CD14-positive monocyte (primary cell): ENCODE measurements around the gene GRXCR1. TPM values are rescaled to one million over a fixed set of nuclear protein-coding genes. Genes with fewer than 3 reads are reported as not detected.

Experiments used
- DNase-seq, 3 donors: peaks; one replicate each; pipeline ENCODE4 v3.0.0-alpha.2; 2011 to 2022
- H2AFZ ChIP-seq: 2 replicates; pipeline ENCODE4 v1.6.0; 2012; ENCODE audit warnings: mild to moderate bottlenecking, low read depth, low read length, inconsistent platforms; ENCODE audit not compliant: insufficient read depth, poor library complexity, severe bottlenecking
- H3K27ac ChIP-seq, 2 donors: 1 replicate in 1 of 2; 2 replicates in 1 of 2; pipeline ENCODE4 v1.5.1; 2012 to 2013; ENCODE audit warnings: low read length in 2 of 2, control low read depth in 1 of 2, inconsistent platforms in 1 of 2, low read depth in 1 of 2, mild to moderate bottlenecking in 1 of 2
- H3K27me3 ChIP-seq, 2 donors: one replicate each; pipeline versions ENCODE4 v1.6.0 to v1.6.1; 2011 to 2013; ENCODE audit warnings: low read length in 2 of 2; ENCODE audit not compliant: control insufficient read depth in 2 of 2, insufficient read depth in 2 of 2
- H3K36me3 ChIP-seq, 2 donors: replicated peaks in 1 of 2; 1 replicate in 1 of 2; 2 replicates in 1 of 2; pipeline versions ENCODE4 v1.5.1 to v1.6.1; 2012 to 2013; ENCODE audit warnings: low read length in 2 of 2, control low read depth in 1 of 2, inconsistent platforms in 1 of 2, mild to moderate bottlenecking in 1 of 2; ENCODE audit not compliant: insufficient read depth in 2 of 2, control insufficient read depth in 1 of 2
- H3K4me1 ChIP-seq, 2 donors: 1 replicate in 1 of 2; 2 replicates in 1 of 2; pipeline versions ENCODE4 v1.5.1 to v1.6.1; 2012 to 2013; ENCODE audit warnings: low read length in 2 of 2, control low read depth in 1 of 2, inconsistent platforms in 1 of 2, mild to moderate bottlenecking in 1 of 2, moderate library complexity in 1 of 2; ENCODE audit not compliant: insufficient read depth in 2 of 2, control insufficient read depth in 1 of 2
- H3K4me2 ChIP-seq: replicated peaks from 2 replicates; pipeline ENCODE3; 2012; ENCODE audit warnings: low read length, moderate library complexity, mild to moderate bottlenecking; ENCODE audit not compliant: poor library complexity, severe bottlenecking; ENCODE audit errors: extremely low read depth
- H3K4me3 ChIP-seq, 3 experiments: fragments of 200-600 bp in 1 of 3; sonication (generic) in 1 of 3; replicated peaks in 1 of 3; 1 replicate in 2 of 3; 2 replicates in 1 of 3; pipeline ENCODE4 v1.5.1; 2011 to 2013; ENCODE audit warnings: low read length in 3 of 3, mild to moderate bottlenecking in 3 of 3, control low read depth in 2 of 3, low read depth in 2 of 3, inconsistent platforms in 1 of 3, moderate library complexity in 1 of 3
- H3K79me2 ChIP-seq: 2 replicates; pipeline ENCODE4 v1.6.0; 2012; ENCODE audit warnings: mild to moderate bottlenecking, control low read depth, inconsistent platforms, low read length, moderate library complexity; ENCODE audit not compliant: insufficient read depth
- H3K9ac ChIP-seq: 2 replicates; pipeline ENCODE4 v1.6.0; 2017; ENCODE audit warnings: low read length, mild to moderate bottlenecking; ENCODE audit not compliant: insufficient read depth, poor library complexity, severe bottlenecking
- H3K9me3 ChIP-seq, 2 donors: replicated peaks in 1 of 2; 1 replicate in 1 of 2; 2 replicates in 1 of 2; pipeline versions ENCODE4 v1.5.1 to v1.6.1; 2012 to 2013; ENCODE audit warnings: low read length in 2 of 2, control low read depth in 1 of 2; ENCODE audit not compliant: control insufficient read depth in 1 of 2, insufficient read depth in 1 of 2
- H4K20me1 ChIP-seq: 2 replicates; pipeline ENCODE4 v1.6.0; 2012; ENCODE audit warnings: mild to moderate bottlenecking, low read length, control low read depth, moderate library complexity; ENCODE audit not compliant: insufficient read depth
- H3K27ac Mint-ChIP-seq, 7 donors: one replicate each; pipeline ENCODE4 v1.8.0; 2020; ENCODE audit warnings: mild to moderate bottlenecking in 7 of 7, mixed read lengths in 7 of 7, moderate library complexity in 6 of 7, inconsistent platforms in 2 of 7
- H3K27me3 Mint-ChIP-seq, 3 donors: one replicate each; pipeline ENCODE4 v1.8.0; 2021 to 2022; ENCODE audit warnings: low read depth in 3 of 3, mild to moderate bottlenecking in 3 of 3, mixed read lengths in 3 of 3, moderate library complexity in 3 of 3, inconsistent platforms in 1 of 3
- H3K36me3 Mint-ChIP-seq, 2 donors: one replicate each; pipeline ENCODE4 v1.8.0; 2020; ENCODE audit warnings: mixed read lengths in 2 of 2, inconsistent platforms in 1 of 2, mild to moderate bottlenecking in 1 of 2
- H3K4me1 Mint-ChIP-seq: one replicate; pipeline ENCODE4 v1.8.0; 2020; ENCODE audit warnings: mild to moderate bottlenecking, mixed read lengths
- H3K4me3 Mint-ChIP-seq, 2 donors: one replicate each; pipeline ENCODE4 v1.8.0; 2020; ENCODE audit warnings: mild to moderate bottlenecking in 2 of 2, mixed read lengths in 2 of 2, moderate library complexity in 1 of 2
- H3K9me3 Mint-ChIP-seq, 7 donors: one replicate each; pipeline ENCODE4 v1.8.0; 2020 to 2022; ENCODE audit warnings: mixed read lengths in 7 of 7, mild to moderate bottlenecking in 6 of 7, moderate library complexity in 6 of 7, inconsistent platforms in 2 of 7
- WGBS: methylation state at CpG from one replicate; pipeline ENCODE4 v1.1.5; 2013; ENCODE audit warnings: missing lambda C conversion rate; ENCODE audit not compliant: insufficient coverage; 5-methylcytosine and 5-hydroxymethylcytosine counted together
- intact Hi-C, 2 donors: fragments of 100-400 bp; cut with micrococcal nuclease; formaldehyde crosslinking; loops; one replicate each; pipeline versions ENCODE4 v1.15.0 to v1.15.1; 2023
- polyA plus RNA-seq, 3 donors: library from polyadenylated mRNA; depleted of rRNA in 1 of 3; unstranded in 2 of 3; stranded (reverse) in 1 of 3; fragments of 300-500 nt in 2 of 3; fragments of >200 nt in 1 of 3; fragmentation: Illumina TruSeq in 2 of 3; gene quantifications; 1 replicate in 2 of 3; 2 replicates in 1 of 3; pipeline ENCODE4 v1.2.3, GENCODE V29; 2012 to 2021
- TF ChIP-seq, protein P1 (sequence below): fragments of 200-600 bp; IDR thresholded peaks from one replicate; pipeline ENCODE4 v1.8.0; 2022; ENCODE audit warnings: antibody characterized with exemption, mild to moderate bottlenecking

The GRXCR1 gene
- polyA plus RNA-seq, 3 donors, result not detected

DNA sequence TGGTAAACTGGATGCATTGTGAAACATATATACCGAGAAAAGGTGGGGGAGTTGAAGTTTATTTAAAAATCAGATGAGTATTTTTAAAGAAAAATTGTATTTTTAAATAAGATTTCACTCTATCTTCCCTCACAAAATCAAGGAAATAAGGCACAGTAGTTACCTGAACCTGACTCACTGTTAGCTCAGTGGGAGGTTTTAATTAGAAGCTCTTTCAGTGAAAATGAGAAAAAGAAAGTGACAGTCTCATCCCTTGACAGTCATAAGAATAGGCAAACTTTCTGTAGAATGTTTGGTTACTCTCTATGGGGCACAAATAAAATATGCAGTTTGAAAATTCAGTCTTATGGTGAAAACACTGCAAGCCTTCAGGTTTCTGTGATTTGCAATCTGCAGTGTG lies 49.7 kb downstream of the GRXCR1 start:
- Histone ChIP-seq H3K79me2 (no peaks in the 10 kb centered on the region), H3K4me3 (no peak overlapping the region), H3K27me3 (no peaks in the 10 kb centered on the region), H4K20me1 (no peaks in the 10 kb centered on the region), H3K9me3 (no peaks in the 10 kb centered on the region), H3K36me3 (no peaks in the 10 kb centered on the region), H3K4me2 (no peak overlapping the region), H2AFZ (no peak overlapping the region), H3K4me1 (no peaks in the 10 kb centered on the region), H3K27ac (no peak overlapping the region), H3K9ac (no peak overlapping the region)
- TF ChIP-seq, protein P1, sequence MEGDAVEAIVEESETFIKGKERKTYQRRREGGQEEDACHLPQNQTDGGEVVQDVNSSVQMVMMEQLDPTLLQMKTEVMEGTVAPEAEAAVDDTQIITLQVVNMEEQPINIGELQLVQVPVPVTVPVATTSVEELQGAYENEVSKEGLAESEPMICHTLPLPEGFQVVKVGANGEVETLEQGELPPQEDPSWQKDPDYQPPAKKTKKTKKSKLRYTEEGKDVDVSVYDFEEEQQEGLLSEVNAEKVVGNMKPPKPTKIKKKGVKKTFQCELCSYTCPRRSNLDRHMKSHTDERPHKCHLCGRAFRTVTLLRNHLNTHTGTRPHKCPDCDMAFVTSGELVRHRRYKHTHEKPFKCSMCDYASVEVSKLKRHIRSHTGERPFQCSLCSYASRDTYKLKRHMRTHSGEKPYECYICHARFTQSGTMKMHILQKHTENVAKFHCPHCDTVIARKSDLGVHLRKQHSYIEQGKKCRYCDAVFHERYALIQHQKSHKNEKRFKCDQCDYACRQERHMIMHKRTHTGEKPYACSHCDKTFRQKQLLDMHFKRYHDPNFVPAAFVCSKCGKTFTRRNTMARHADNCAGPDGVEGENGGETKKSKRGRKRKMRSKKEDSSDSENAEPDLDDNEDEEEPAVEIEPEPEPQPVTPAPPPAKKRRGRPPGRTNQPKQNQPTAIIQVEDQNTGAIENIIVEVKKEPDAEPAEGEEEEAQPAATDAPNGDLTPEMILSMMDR, result no peak
- Mint-ChIP-seq H3K9me3 (peaks cover 0 to 2% (median 0%) of the 10 kb centered on the region in 7 donors), H3K27me3 (peaks cover 0 to 5% (median 0%) of the 10 kb centered on the region in 3 donors), H3K27ac (no peak overlapping the region), H3K4me1 (no peaks in the 10 kb centered on the region), H3K36me3 (no peaks in the 10 kb centered on the region), H3K4me3 (no peak overlapping the region)
- no CpG with 5 or more reads among the region's 1 CpG for WGBS
- no peak for DNase-seq
- intact Hi-C loops, result no loop called here

DNA sequence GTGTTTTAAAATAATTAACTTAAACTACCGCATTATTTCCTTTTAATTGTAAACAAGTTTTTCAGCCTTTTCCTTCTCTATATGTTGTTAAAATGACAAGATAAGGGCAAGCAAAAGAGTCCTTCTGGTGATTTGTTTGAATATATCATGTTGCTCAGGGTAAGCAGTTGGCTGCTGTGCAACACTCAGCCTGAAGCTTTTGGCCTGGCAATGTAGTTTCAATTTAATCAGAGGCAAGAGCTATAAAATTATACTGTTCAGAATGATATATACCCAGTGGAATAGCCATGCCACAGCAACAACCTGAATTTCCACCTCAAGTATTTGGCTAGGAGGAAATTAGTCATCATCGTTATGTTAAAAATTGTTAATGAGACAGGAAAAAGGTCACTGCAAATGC lies 53.4 kb downstream of the GRXCR1 start:
- H3K36me3 ChIP-seq, result no peaks in the 10 kb centered on the region
- Mint-ChIP-seq H3K9me3 (peaks cover 0 to 2% (median 0%) of the 10 kb centered on the region in 7 donors), H3K27me3 (no peaks in the 10 kb centered on the region), H3K27ac (no peak overlapping the region), H3K36me3 (no peaks in the 10 kb centered on the region), H3K4me3 (no peak overlapping the region), H3K4me1 (no peaks in the 10 kb centered on the region)
- H3K9me3 ChIP-seq, result peaks cover 0 to 4% of the 10 kb centered on the region in 2 donors
- TF ChIP-seq, protein P1, result no peak
- no peaks in the 10 kb centered on the region for H3K27me3 ChIP-seq
- no peak overlapping the region for H3K4me3 ChIP-seq
- H2AFZ ChIP-seq, result no peak overlapping the region
- DNase-seq, result no peak
- intact Hi-C loops, result no loop called here
- H4K20me1 ChIP-seq, result no peaks in the 10 kb centered on the region
- no CpG with 5 or more reads among the region's 2 CpGs for WGBS
- no peak overlapping the region for H3K9ac ChIP-seq
- H3K27ac ChIP-seq, result no peak overlapping the region
- no peaks in the 10 kb centered on the region for H3K4me1 ChIP-seq
- no peak overlapping the region for H3K4me2 ChIP-seq
- no peaks in the 10 kb centered on the region for H3K79me2 ChIP-seq
